B cell (primary cell): ENCODE data around the gene SLC15A5. TPM values are rescaled to one million over a fixed set of nuclear protein-coding genes. Genes with fewer than 3 reads are reported as not detected.

Experiments
- ATAC-seq: fragments of 200-7000 bp; cut with Tn5 transposase; one replicate; pipeline ENCODE4 v1.10.0; 2021; ENCODE audit warnings: low read depth, mild to moderate bottlenecking, moderate number of reproducible peaks, moderate library complexity
- CTCF ChIA-PET: fragments of 350-600 bp; sonication (Branson Sonifier 250); formaldehyde crosslinking; loops from one replicate; lab custom pipeline; 2021; ENCODE audit warnings: antibody characterized with exemption, inconsistent platforms; lab: Charles Lee
- POLR2A ChIA-PET: fragments of 350-600 bp; sonication (Branson Sonifier 250); formaldehyde crosslinking; loops from one replicate; lab custom pipeline; 2021; ENCODE audit warnings: antibody characterized with exemption; lab: Charles Lee
- DNase-seq: peaks from one replicate; pipeline ENCODE4 v3.0.0; 2013
- H2AFZ ChIP-seq: 2 replicates; pipeline ENCODE4 v1.6.1; 2012; ENCODE audit warnings: mild to moderate bottlenecking, low read depth, low read length; ENCODE audit not compliant: insufficient read depth, poor library complexity, severe bottlenecking
- H3K27ac ChIP-seq, 2 donors: 1 replicate in 1 of 2; 2 replicates in 1 of 2; pipeline ENCODE4 v1.5.1; 2012 to 2013; ENCODE audit warnings: low read length in 2 of 2, mild to moderate bottlenecking in 2 of 2, moderate library complexity in 1 of 2
- H3K27me3 ChIP-seq, 4 experiments: fragments of 200-600 bp in 1 of 4; sonication (generic) in 1 of 4; replicated peaks in 1 of 4; 1 replicate in 2 of 4; 2 replicates in 2 of 4; pipeline versions ENCODE4 v1.6.1 to v1.7.0; 2013 to 2016; ENCODE audit warnings: low read length in 3 of 4, mild to moderate bottlenecking in 2 of 4, mixed read lengths in 1 of 4, moderate library complexity in 1 of 4; ENCODE audit not compliant: insufficient read depth in 4 of 4, control insufficient read depth in 3 of 4; ENCODE audit errors: control extremely low read depth in 1 of 4
- H3K36me3 ChIP-seq, 2 experiments: replicated peaks in 1 of 2; 1 replicate in 1 of 2; 2 replicates in 1 of 2; pipeline versions ENCODE4 v1.6.1 to v1.7.1; 2013; ENCODE audit warnings: low read length in 1 of 2; ENCODE audit not compliant: insufficient read depth in 2 of 2, control insufficient read depth in 1 of 2; ENCODE audit errors: control extremely low read depth in 1 of 2, extremely low read depth in 1 of 2
- H3K4me1 ChIP-seq, 2 donors: fragments of 200-600 bp in 1 of 2; sonication (generic) in 1 of 2; 1 replicate in 1 of 2; 2 replicates in 1 of 2; pipeline versions ENCODE4 v1.5.1 to v1.6.1; 2013 to 2017; ENCODE audit warnings: low read length in 2 of 2; ENCODE audit not compliant: control insufficient read depth in 2 of 2, insufficient read depth in 2 of 2
- H3K4me2 ChIP-seq: replicated peaks from 2 replicates; pipeline ENCODE3; 2012; ENCODE audit warnings: mild to moderate bottlenecking, low read depth, low read length; ENCODE audit not compliant: poor library complexity, severe bottlenecking
- H3K4me3 ChIP-seq, 5 experiments: fragments of 200-600 bp in 1 of 5; sonication (generic) in 1 of 5; 1 replicate in 3 of 5; 2 replicates in 2 of 5; pipeline versions ENCODE4 v1.5.1 to v1.7.0; 2011 to 2016; ENCODE audit warnings: low read length in 4 of 5, mild to moderate bottlenecking in 4 of 5, low read depth in 2 of 5, control low read depth in 1 of 5, moderate library complexity in 1 of 5; ENCODE audit not compliant: insufficient read depth in 1 of 5; ENCODE audit errors: control extremely low read depth in 1 of 5, extremely low read depth in 1 of 5
- H3K79me2 ChIP-seq: fragments of 200-600 bp; sonication (generic); one replicate; pipeline ENCODE4 v1.6.0; 2016; ENCODE audit warnings: low read length; ENCODE audit not compliant: control insufficient read depth, insufficient read depth
- H3K9ac ChIP-seq: fragments of 200-600 bp; sonication (generic); 2 replicates; pipeline ENCODE4 v1.6.1; 2017; ENCODE audit warnings: mild to moderate bottlenecking, low read length, moderate library complexity
- H3K9me3 ChIP-seq, 3 donors: one replicate each; pipeline versions ENCODE4 v1.6.1 to v1.7.1; 2013; ENCODE audit warnings: low read length in 2 of 3; ENCODE audit not compliant: control insufficient read depth in 2 of 3, insufficient read depth in 1 of 3; ENCODE audit errors: control extremely low read depth in 1 of 3
- H4K20me1 ChIP-seq: 2 replicates; pipeline ENCODE4 v1.6.0; 2012; ENCODE audit warnings: mild to moderate bottlenecking, low read length; ENCODE audit not compliant: insufficient read depth, control insufficient read depth, poor library complexity, severe bottlenecking
- H3K27ac Mint-ChIP-seq: one replicate; pipeline ENCODE4 v1.8.0; 2021; ENCODE audit warnings: mixed read lengths
- H3K27me3 Mint-ChIP-seq: one replicate; pipeline ENCODE4 v1.8.0; 2021; ENCODE audit warnings: mixed read lengths
- H3K4me1 Mint-ChIP-seq: one replicate; pipeline ENCODE4 v1.8.0; 2021; ENCODE audit warnings: mixed read lengths
- H3K4me3 Mint-ChIP-seq: one replicate; pipeline ENCODE4 v1.8.0; 2021; ENCODE audit warnings: mixed read lengths
- H3K9me3 Mint-ChIP-seq: one replicate; pipeline ENCODE4 v1.8.0; 2022; ENCODE audit warnings: mixed read lengths; ENCODE audit not compliant: insufficient read depth
- EZH2 ChIP-seq: IDR thresholded peaks from 2 replicates; pipeline ENCODE4 v1.6.1; 2012; ENCODE audit warnings: borderline replicate concordance, low read depth, mild to moderate bottlenecking, moderate library complexity, low read length; ENCODE audit not compliant: insufficient read depth, poor library complexity, severe bottlenecking
- WGBS: methylation state at CpG from one replicate; pipeline ENCODE4 v1.1.5; 2013; ENCODE audit warnings: missing lambda C conversion rate; ENCODE audit not compliant: insufficient coverage; 5-methylcytosine and 5-hydroxymethylcytosine counted together
- intact Hi-C: fragments of 100-400 bp; cut with micrococcal nuclease; formaldehyde crosslinking; loops from one replicate; pipeline ENCODE4 v1.10.0; 2022
- polyA plus RNA-seq: library from polyadenylated mRNA; depleted of rRNA; stranded (reverse); fragments of >200 nt; gene quantifications from 2 replicates; pipeline ENCODE4 v1.2.3, GENCODE V29; 2012
- total RNA-seq, 2 donors: library from RNA; stranded (reverse); fragments of 120-200 nt in 1 of 2; gene quantifications; 1 replicate in 1 of 2; 2 replicates in 1 of 2; pipeline versions ENCODE4 v1.2.3 to v1.2.4, GENCODE V29; 2013 to 2022
- TF ChIP-seq, protein P1 (sequence below): fragments of 200-600 bp; IDR thresholded peaks from one replicate; pipeline ENCODE4 v1.8.0; 2022; ENCODE audit warnings: antibody characterized with exemption, mild to moderate bottlenecking

Gene SLC15A5
- total and polyA plus RNA-seq, 2 donors (not counting 1 experiment from before 2014, with no cell fraction given): not detected

DNA sequence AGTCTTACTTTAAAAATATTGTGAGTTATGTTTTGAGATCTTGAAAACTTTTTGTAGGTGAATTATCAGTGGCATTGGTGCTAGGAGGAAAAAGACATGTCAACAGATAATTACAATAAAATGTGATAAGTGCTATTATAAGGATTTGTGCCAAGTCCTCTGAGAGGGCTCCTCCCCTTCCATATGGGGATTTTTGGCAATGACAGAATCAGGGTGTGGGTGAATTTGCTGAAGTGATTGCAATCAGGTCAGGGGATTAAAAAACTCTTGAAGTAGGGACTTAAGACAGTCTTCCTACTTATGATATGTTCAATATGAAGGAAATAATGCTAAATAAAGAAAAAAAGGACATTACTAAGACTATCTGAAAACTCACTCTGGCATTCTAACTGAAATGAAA is 122.5 kb downstream of the SLC15A5 start:
- H3K4me1 Mint-ChIP-seq: no peaks in the 10 kb centered on the region
- no peaks in the 10 kb centered on the region for H3K27me3 Mint-ChIP-seq
- CTCF ChIA-PET: no interaction called here

DNA sequence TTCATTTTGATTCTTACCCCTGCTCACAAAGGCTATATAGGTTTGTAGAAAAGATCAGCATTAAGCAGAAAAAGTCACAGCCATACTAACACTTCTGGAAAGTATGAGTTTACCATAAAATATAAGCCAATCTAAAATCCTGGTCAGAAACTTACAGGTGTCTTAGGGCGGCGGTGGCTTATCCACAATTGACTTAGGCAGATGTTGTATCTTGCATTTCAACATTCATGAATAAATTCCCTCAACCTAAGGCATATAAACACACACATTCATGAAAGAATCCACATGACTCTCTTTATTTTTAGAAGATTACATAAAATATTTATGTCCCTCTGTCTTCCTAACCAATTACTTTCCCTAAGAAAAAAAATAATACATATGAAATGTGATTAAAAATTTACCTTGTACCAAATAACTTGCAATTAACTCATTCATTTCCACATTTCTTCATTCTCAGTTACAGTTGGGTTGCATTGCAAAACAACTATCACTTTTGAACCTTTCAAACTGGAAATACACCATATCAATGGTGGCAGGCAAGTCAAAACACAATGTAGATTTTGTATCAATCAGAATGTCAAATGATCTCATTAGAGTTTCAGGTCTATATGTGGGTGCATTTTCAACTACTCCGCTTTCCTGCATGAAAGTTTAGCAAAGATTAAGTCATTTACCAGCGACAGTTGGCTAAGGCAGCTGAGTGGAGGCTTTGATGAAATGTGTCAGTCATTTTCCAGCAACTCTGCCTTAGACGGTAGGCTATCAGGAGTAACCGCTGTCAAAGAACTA is 124.4 kb downstream of the SLC15A5 start:
- TF ChIP-seq, protein P1, sequence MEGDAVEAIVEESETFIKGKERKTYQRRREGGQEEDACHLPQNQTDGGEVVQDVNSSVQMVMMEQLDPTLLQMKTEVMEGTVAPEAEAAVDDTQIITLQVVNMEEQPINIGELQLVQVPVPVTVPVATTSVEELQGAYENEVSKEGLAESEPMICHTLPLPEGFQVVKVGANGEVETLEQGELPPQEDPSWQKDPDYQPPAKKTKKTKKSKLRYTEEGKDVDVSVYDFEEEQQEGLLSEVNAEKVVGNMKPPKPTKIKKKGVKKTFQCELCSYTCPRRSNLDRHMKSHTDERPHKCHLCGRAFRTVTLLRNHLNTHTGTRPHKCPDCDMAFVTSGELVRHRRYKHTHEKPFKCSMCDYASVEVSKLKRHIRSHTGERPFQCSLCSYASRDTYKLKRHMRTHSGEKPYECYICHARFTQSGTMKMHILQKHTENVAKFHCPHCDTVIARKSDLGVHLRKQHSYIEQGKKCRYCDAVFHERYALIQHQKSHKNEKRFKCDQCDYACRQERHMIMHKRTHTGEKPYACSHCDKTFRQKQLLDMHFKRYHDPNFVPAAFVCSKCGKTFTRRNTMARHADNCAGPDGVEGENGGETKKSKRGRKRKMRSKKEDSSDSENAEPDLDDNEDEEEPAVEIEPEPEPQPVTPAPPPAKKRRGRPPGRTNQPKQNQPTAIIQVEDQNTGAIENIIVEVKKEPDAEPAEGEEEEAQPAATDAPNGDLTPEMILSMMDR: no peak
- no peak for TF ChIP-seq EZH2
- no peak overlapping the region for H3K4me2 ChIP-seq
- no peak overlapping the region for H3K4me3 Mint-ChIP-seq
- ChIA-PET POLR2A (no interaction called here), CTCF (no interaction called here)
- no peaks in the 10 kb centered on the region for H4K20me1 ChIP-seq
- H3K27ac Mint-ChIP-seq: no peak overlapping the region
- ATAC-seq (no peak), DNase-seq (no peak)
- no peak overlapping the region for H3K9ac ChIP-seq
- H3K9me3 ChIP-seq: no peaks in the 10 kb centered on the region
- no peaks in the 10 kb centered on the region for H3K4me1 ChIP-seq
- H2AFZ ChIP-seq: no peak overlapping the region
- no peaks in the 10 kb centered on the region for H3K36me3 ChIP-seq
- 97% methylated on average over 4 of the region's 6 CpGs for WGBS
- no peak overlapping the region for H3K27ac ChIP-seq
- H3K27me3 Mint-ChIP-seq: no peaks in the 10 kb centered on the region
- no peaks in the 10 kb centered on the region for H3K9me3 Mint-ChIP-seq
- no peaks in the 10 kb centered on the region for H3K4me1 Mint-ChIP-seq
- H3K4me3 ChIP-seq: no peak overlapping the region
- no peaks in the 10 kb centered on the region for H3K79me2 ChIP-seq
- intact Hi-C loops: no loop called here
- no peaks in the 10 kb centered on the region for H3K27me3 ChIP-seq

More for the DNA sequence above, 122.5 kb downstream of the SLC15A5 start:
- no peaks in the 10 kb centered on the region for H3K27me3 ChIP-seq
- H4K20me1 ChIP-seq: no peaks in the 10 kb centered on the region
- no peak overlapping the region for H3K9ac ChIP-seq
- no peak for DNase-seq
- no peak overlapping the region for H3K4me3 Mint-ChIP-seq
- no peaks in the 10 kb centered on the region for H3K36me3 ChIP-seq
- TF ChIP-seq, protein P1: no peak
- TF ChIP-seq EZH2: no peak
- intact Hi-C loops: no loop called here
- H2AFZ ChIP-seq: no peak overlapping the region
- H3K9me3 ChIP-seq: no peaks in the 10 kb centered on the region
- no peaks in the 10 kb centered on the region for H3K4me1 ChIP-seq
- no peak overlapping the region for H3K27ac ChIP-seq
- no peak overlapping the region for H3K4me3 ChIP-seq
- H3K79me2 ChIP-seq: no peaks in the 10 kb centered on the region
- H3K9me3 Mint-ChIP-seq: no peaks in the 10 kb centered on the region
- no peak overlapping the region for H3K4me2 ChIP-seq
- ATAC-seq: no peak
- POLR2A ChIA-PET: no interaction called here
- H3K27ac Mint-ChIP-seq: no peak overlapping the region
